GM18870 (cell line): ENCODE data around the gene ZAR1L.
"Not testable (repeated sequence)": the region's sequence is repeated elsewhere in the genome, so short reads cannot be mapped to it uniquely, and the experiment has no call there.

Experiments
- ATAC-seq: cut with Tn5 transposase; IDR thresholded peaks from one replicate; pipeline ENCODE4 v1.9.1; 2021; ENCODE audit warnings: moderate library complexity; ENCODE audit not compliant: unreplicated experiment

Gene ZAR1L

GRCh38 chr13:32315238-32316027, at the start of gene ZAR1L, which contains the start of gene BRCA2:
Gene ZAR1L, minus strand, starts transcription at chr13:32315363. Its CDS starts 3,438 bp downstream, at chr13:32311925.
Gene BRCA2, plus strand, starts transcription at chr13:32315508. Its CDS starts 953 bp downstream, at chr13:32316461.
- peak; percentile 83 for ATAC-seq

GRCh38 chr13:32362574-32362973, 47.4 kb upstream of the ZAR1L start:
- ATAC-seq: no peak

GRCh38 chr13:32355935-32356334, 40.8 kb upstream of the ZAR1L start:
- not testable (repeated sequence) for ATAC-seq

- ATAC-seq: peak; percentile 58
Measured at GRCh38 chr13:32354040-32354439, 38.9 kb upstream of the ZAR1L start.

- ATAC-seq: not testable (repeated sequence)
Measured at GRCh38 chr13:32350839-32351441, 35.8 kb upstream of the ZAR1L start.

GRCh38 chr13:32347651-32348050, 32.5 kb upstream of the ZAR1L start:
- ATAC-seq: no peak

GRCh38 chr13:32340914-32341313, 25.8 kb upstream of the ZAR1L start:
- ATAC-seq: no peak

- no peak for ATAC-seq
Measured at GRCh38 chr13:32334671-32335070, 19.5 kb upstream of the ZAR1L start.

GRCh38 chr13:32330441-32330840, 15.3 kb upstream of the ZAR1L start:
- ATAC-seq: no peak

GRCh38 chr13:32323912-32324311, 8.7 kb upstream of the ZAR1L start:
- no peak for ATAC-seq

GRCh38 chr13:32320528-32320927, 5.4 kb upstream of the ZAR1L start:
- no peak for ATAC-seq

- no peak for ATAC-seq
Measured at GRCh38 chr13:32317716-32318465, 2.7 kb upstream of the ZAR1L start.

GRCh38 chr13:32316501-32316900, 1.3 kb upstream of the ZAR1L start:
- ATAC-seq: no peak

- peak; percentile 45 for ATAC-seq
Measured at GRCh38 chr13:32316028-32316339, 821 bp upstream of the ZAR1L start.

- ATAC-seq: peak; percentile 21
Measured at GRCh38 chr13:32314271-32315237, 609 bp downstream of the ZAR1L start.

GRCh38 chr13:32311188-32311897, 3.8 kb downstream of the ZAR1L start:
- no peak for ATAC-seq

- peak; percentile 59 for ATAC-seq
Measured at GRCh38 chr13:32310134-32310706, 4.9 kb downstream of the ZAR1L start.

GRCh38 chr13:32309312-32310133, 5.6 kb downstream of the ZAR1L start:
- no peak for ATAC-seq

- no peak for ATAC-seq
Measured at GRCh38 chr13:32305646-32306045, 9.5 kb downstream of the ZAR1L start.
